Heart right ventricle (tissue), 16 donors: ENCODE results near the gene ASPHD2. TPM values are rescaled to one million over a fixed set of nuclear protein-coding genes. Genes with fewer than 3 reads are reported as not detected.

Source experiments
- ATAC-seq, 8 donors: fragments of 200-7000 bp; cut with Tn5 transposase; one replicate each; pipeline ENCODE4 v1.9.1; 2020; ENCODE audit warnings: mild to moderate bottlenecking in 8 of 8, moderate library complexity in 8 of 8, moderate number of reproducible peaks in 1 of 8
- DNase-seq, 2 donors: peaks; one replicate each; pipeline ENCODE4 v3.0.0-alpha.2; 2020
- H3K27ac ChIP-seq, 10 donors: fragments of 200-600 bp; sonication (generic) in 2 of 10; one replicate each; pipeline versions ENCODE4 v1.5.0 to v1.8.0; 2020 to 2022; ENCODE audit warnings: mild to moderate bottlenecking in 3 of 10
- H3K27me3 ChIP-seq, 7 donors: fragments of 200-600 bp; one replicate each; pipeline ENCODE4 v1.8.0; 2021 to 2022; ENCODE audit warnings: mild to moderate bottlenecking in 2 of 7
- H3K36me3 ChIP-seq, 9 donors: fragments of 200-600 bp; sonication (generic) in 1 of 9; one replicate each; pipeline versions ENCODE4 v1.5.0 to v1.8.0; 2020 to 2022; ENCODE audit warnings: mild to moderate bottlenecking in 2 of 9
- H3K4me1 ChIP-seq, 9 donors: fragments of 200-600 bp; sonication (generic) in 1 of 9; one replicate each; pipeline versions ENCODE4 v1.5.0 to v1.8.0; 2020 to 2022; ENCODE audit warnings: mild to moderate bottlenecking in 4 of 9
- H3K4me3 ChIP-seq, 10 donors: fragments of 200-600 bp; sonication (generic) in 2 of 10; one replicate each; pipeline versions ENCODE4 v1.5.0 to v1.8.0; 2020 to 2022; ENCODE audit warnings: mild to moderate bottlenecking in 7 of 10, moderate library complexity in 2 of 10
- H3K9me3 ChIP-seq, 11 donors: fragments of 200-600 bp in 10 of 11; sonication (generic) in 2 of 11; one replicate each; pipeline versions ENCODE4 v1.5.0 to v1.8.0; 2013 to 2022; ENCODE audit warnings: mild to moderate bottlenecking in 2 of 11, control low read depth in 1 of 11, moderate library complexity in 1 of 11
- CTCF ChIP-seq, 9 donors: fragments of 200-600 bp; sonication (generic) in 2 of 9; IDR thresholded peaks; one replicate each; pipeline versions ENCODE4 v1.5.0 to v1.8.0; 2021 to 2022; ENCODE audit warnings: antibody characterized with exemption in 9 of 9, mild to moderate bottlenecking in 5 of 9, moderate library complexity in 1 of 9
- WGBS, 2 donors: extraction: QIAGEN DNeasy Blood & Tissue Kit; methylation state at CpG; one replicate each; pipeline ENCODE4 v1.1.7; 2013; ENCODE audit warnings: inconsistent platforms in 1 of 2; 5-methylcytosine and 5-hydroxymethylcytosine counted together
- intact Hi-C, 10 donors: fragments of 100-400 bp; cut with DNase I; formaldehyde crosslinking; loops; one replicate each; pipeline versions ENCODE4 v1.11.1 to v1.14.2; 2022
- polyA plus RNA-seq, 2 donors: library from polyadenylated mRNA; stranded (reverse); fragments of 200-250 nt; gene quantifications; one replicate each; pipeline ENCODE4 v1.2.3, GENCODE V29; 2013
- total RNA-seq, 10 donors: library from RNA; stranded (reverse); fragmentation: NEBNext Ultra II Directional in 3 of 10; extraction: Animal tissue kit (Norgen Biotek cat#: 25700) in 3 of 10; gene quantifications; one replicate each; pipeline versions ENCODE4 v1.2.1 to v1.2.4, GENCODE V29; 2021 to 2023
- donor health status: Arrhythmogenic right ventricular cardiomyopathy.
- donor health status: ischemic (EF 13 %, LVEDD 7.1; RV severe dilation, severe dysfunction).
- donor health status: healthy with polysubstance abuse.
- donor health status: DM: no; HTN: yes; CAD: no.
- donor health status: DM: no; HTN: no; CAD: no.
- donor health status: ischemic (EF 25% LVEDD 6.9; RV normal size, moderate dysfunction).
- donor health status: ischemic (EF 25% LVEDD 5.7; RV mildly dilated, moderate dysfunction).
- donor health status: healthy.
- donor health status: DM: yes; HTN: yes; CAD: no.
- donor health status: Ischemic cardiomyopathy.
- donor health status: ischemic (EF 35%, LVEDD 5.7; RV mildly dilated, moderate dysfunction).
- donor health status: nonischemic (EF 11% LVEDD 7.7; RV severe dilation, severe dysfunction).
- donor health status: DM: yes; HTN: yes; CAD: no.
- donor health status: PGD.
- donor health status: ischemic (EF 29% LVEDD 5.4; RV normal size, mild dysfunction).
- donor health status: nonischemic (EF 23%, LVEDD 6.1; RV moderate dilation, normal function).

Gene ASPHD2
- total and polyA plus RNA-seq, 12 donors, result 0.07 to 1.8 (median 0.15) TPM; not detected in 3

GRCh38 chr22:26418620-26419019 is 10.4 kb upstream of the ASPHD2 start:
- H3K4me3 ChIP-seq, result no peak overlapping the region
- H3K36me3 ChIP-seq, result no peaks in the 10 kb centered on the region
- no peak for ATAC-seq
- H3K27ac ChIP-seq, result no peak overlapping the region
- WGBS, 2 donors, result 44 to 53% methylated on average over 3 of the region's 3 CpGs
- H3K27me3 ChIP-seq, result peaks cover 0 to 57% (median 37%) of the 10 kb centered on the region in 7 donors
- intact Hi-C loops, result no loop called here
- peaks cover 0 to 5% (median 0%) of the 10 kb centered on the region in 9 donors for H3K4me1 ChIP-seq
- TF ChIP-seq CTCF (IDR thresholded peaks at IDR 0.05), result no peak
- no peak for DNase-seq
- peaks cover 0 to 13% (median 3%) of the 10 kb centered on the region in 11 donors for H3K9me3 ChIP-seq

DNA sequence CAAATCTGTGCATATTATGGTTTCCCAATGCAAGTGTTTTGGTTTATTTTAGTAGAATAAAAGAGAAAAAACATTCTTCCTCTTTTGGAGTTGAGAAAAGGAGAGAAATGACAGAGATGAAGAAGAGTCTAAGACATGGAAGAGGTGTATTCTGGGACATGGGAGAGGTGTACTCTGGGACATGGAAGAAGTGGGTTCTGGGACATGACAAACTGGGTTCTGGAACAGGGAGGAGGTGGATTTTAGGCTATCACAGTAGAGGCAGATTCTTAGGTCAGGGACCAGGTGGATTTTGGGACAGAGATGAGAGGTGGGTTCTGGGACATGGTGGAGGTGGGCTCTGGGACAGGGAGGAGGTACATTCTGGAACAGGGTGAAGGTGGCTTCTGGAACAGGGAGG is 2.1 kb upstream of the ASPHD2 start:
- DNase-seq (no peak), ATAC-seq (no peak)
- H3K27me3 ChIP-seq, result peaks cover 0 to 21% (median 17%) of the 10 kb centered on the region in 7 donors
- no peak for TF ChIP-seq CTCF (IDR thresholded peaks at IDR 0.05)
- intact Hi-C loops, result no loop called here
- peaks cover 0 to 25% (median 0%) of the 10 kb centered on the region in 9 donors for H3K4me1 ChIP-seq
- H3K4me3 ChIP-seq, result no peak overlapping the region
- no peaks in the 10 kb centered on the region for H3K36me3 ChIP-seq
- peaks cover 0 to 14% (median 3%) of the 10 kb centered on the region in 11 donors for H3K9me3 ChIP-seq
- no peak overlapping the region for H3K27ac ChIP-seq

- WGBS, 2 donors, result 6% methylated on average over 32 to 50 of the region's 50 CpGs
Measured at GRCh38 chr22:26429458-26430286, 612 bp downstream of the ASPHD2 start.

GRCh38 chr22:26430600-26430999 is 1.5 kb downstream of the ASPHD2 start:
- no peak overlapping the region for H3K4me3 ChIP-seq
- DNase-seq, result no peak
- H3K27me3 ChIP-seq, result peaks cover 0 to 38% (median 17%) of the 10 kb centered on the region in 7 donors
- H3K4me1 ChIP-seq, result peaks cover 0 to 45% (median 0%) of the 10 kb centered on the region in 9 donors
- H3K27ac ChIP-seq, result no peak overlapping the region
- no peaks in the 10 kb centered on the region for H3K9me3 ChIP-seq
- H3K36me3 ChIP-seq, result peaks cover 0 to 12% (median 0%) of the 10 kb centered on the region in 9 donors
- intact Hi-C loops, result no loop called here
- no peak for ATAC-seq
- WGBS, 2 donors, result 74 to 84% methylated on average over 2 of the region's 2 CpGs
- TF ChIP-seq CTCF (IDR thresholded peaks at IDR 0.05), result no peak

More at GRCh38 chr22:26429458-26430286, 612 bp downstream of the ASPHD2 start:
- H3K36me3 ChIP-seq, result peaks cover 0 to 12% (median 0%) of the 10 kb centered on the region in 9 donors
- intact Hi-C loops, result no loop called here
- H3K9me3 ChIP-seq, result no peaks in the 10 kb centered on the region
- H3K27ac ChIP-seq, result no peak overlapping the region
- TF ChIP-seq CTCF (IDR thresholded peaks at IDR 0.05), result no peak
- ATAC-seq (peak in 3 of 8 donors; percentile 5 to 27 (median 24)), DNase-seq (no peak)
- H3K4me3 ChIP-seq, result peak overlapping the region in 9 of 10 donors; percentile 14 to 69 (median 52)
- H3K27me3 ChIP-seq, result peaks cover 0 to 38% (median 17%) of the 10 kb centered on the region in 7 donors
- peaks cover 0 to 36% (median 0%) of the 10 kb centered on the region in 9 donors for H3K4me1 ChIP-seq
